OCI-LY7 (cell line): Measurements from ENCODE around the gene EME2.

ENCODE experiments used
- EZH2phosphoT487 ChIP-seq: fragments of 200-600 bp; sonication (generic); IDR thresholded peaks from 2 replicates; pipeline ENCODE4 v1.6.1; 2018; ENCODE audit warnings: low read depth, borderline replicate concordance, mild to moderate bottlenecking, mixed run types, antibody characterized with exemption, low read length, moderate library complexity, mixed read lengths
- TF ChIP-seq, protein P1 (sequence below): fragments of 200-600 bp; sonication (generic); conservative IDR thresholded peaks from 2 replicates; pipeline ENCODE4 v1.5.1; 2014; ENCODE audit warnings: mild to moderate bottlenecking, antibody characterized with exemption, low read length, moderate library complexity, mixed read lengths

DNA sequence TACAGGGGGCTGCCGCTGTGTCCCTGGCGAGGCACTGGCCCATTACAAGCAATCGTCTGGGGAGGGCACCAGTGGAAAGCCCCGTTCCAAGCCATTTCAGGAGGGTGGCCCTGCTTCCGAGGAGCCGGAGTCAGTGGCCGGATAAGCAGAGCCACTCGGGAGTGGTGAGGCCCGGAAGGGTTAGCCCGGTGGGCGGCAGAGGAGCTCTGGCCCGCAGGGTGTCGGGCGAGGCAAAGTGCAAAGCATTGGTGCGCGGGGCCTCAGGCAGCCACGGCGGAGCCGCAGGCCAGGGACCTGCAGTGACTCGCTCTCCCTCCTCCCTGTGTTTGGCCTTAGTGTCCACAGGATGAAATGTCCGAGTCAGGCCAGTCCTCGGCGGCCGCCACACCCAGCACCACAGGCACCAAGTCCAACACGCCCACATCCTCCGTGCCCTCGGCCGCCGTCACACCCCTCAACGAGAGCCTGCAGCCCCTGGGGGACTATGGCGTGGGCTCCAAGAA lies 25.9 kb upstream of the EME2 start:
- TF ChIP-seq, protein P1, sequence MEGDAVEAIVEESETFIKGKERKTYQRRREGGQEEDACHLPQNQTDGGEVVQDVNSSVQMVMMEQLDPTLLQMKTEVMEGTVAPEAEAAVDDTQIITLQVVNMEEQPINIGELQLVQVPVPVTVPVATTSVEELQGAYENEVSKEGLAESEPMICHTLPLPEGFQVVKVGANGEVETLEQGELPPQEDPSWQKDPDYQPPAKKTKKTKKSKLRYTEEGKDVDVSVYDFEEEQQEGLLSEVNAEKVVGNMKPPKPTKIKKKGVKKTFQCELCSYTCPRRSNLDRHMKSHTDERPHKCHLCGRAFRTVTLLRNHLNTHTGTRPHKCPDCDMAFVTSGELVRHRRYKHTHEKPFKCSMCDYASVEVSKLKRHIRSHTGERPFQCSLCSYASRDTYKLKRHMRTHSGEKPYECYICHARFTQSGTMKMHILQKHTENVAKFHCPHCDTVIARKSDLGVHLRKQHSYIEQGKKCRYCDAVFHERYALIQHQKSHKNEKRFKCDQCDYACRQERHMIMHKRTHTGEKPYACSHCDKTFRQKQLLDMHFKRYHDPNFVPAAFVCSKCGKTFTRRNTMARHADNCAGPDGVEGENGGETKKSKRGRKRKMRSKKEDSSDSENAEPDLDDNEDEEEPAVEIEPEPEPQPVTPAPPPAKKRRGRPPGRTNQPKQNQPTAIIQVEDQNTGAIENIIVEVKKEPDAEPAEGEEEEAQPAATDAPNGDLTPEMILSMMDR: no peak
- TF ChIP-seq EZH2phosphoT487: no peak
